ENCODE results near the gene CYSTM1.

GRCh38 chr5:140178482-140179116, 3.6 kb downstream of the CYSTM1 start:
- TF ChIP-seq CTCF (IDR thresholded peaks at IDR 0.05; ENCODE audit: low read depth, low read length, poor library complexity, severe bottlenecking) = no peak
- no peak for TF ChIP-seq EZH2phosphoT487 (IDR thresholded peaks at IDR 0.05; ENCODE audit: borderline replicate concordance, low read length)

All from DOHH2 (cell line).